ENCODE measurements around the gene CMSS1. TPM values are rescaled to one million over a fixed set of nuclear protein-coding genes. Genes with fewer than 3 reads are reported as not detected.

The CMSS1 gene
- total RNA-seq, 1 donor from 2014 or later = 28.4 TPM

DNA sequence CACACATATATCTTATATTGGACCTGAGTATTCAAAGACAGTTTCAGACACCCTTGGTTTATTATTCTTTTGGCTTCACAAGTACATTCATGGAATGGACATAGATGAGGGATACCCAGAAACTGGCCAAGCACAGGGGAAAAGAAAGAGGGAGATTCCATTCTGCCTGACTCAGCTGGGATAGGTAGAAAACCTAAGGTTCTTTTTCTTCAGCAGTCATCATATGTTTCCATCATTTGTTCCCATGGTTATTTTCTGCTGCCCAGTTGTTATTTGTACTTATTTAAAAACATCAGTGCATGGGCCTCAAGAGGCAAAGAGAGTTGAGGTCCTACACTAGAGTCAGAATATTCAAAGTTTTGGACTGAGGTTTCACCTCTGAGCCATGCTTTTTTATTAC is 204.8 kb downstream of the CMSS1 start:
- no peak overlapping the region for H3K4me3 ChIP-seq (ENCODE audit: low read depth, low read length)
- no peak for DNase-seq (ENCODE audit: low read depth)
- TF ChIP-seq, protein P1, sequence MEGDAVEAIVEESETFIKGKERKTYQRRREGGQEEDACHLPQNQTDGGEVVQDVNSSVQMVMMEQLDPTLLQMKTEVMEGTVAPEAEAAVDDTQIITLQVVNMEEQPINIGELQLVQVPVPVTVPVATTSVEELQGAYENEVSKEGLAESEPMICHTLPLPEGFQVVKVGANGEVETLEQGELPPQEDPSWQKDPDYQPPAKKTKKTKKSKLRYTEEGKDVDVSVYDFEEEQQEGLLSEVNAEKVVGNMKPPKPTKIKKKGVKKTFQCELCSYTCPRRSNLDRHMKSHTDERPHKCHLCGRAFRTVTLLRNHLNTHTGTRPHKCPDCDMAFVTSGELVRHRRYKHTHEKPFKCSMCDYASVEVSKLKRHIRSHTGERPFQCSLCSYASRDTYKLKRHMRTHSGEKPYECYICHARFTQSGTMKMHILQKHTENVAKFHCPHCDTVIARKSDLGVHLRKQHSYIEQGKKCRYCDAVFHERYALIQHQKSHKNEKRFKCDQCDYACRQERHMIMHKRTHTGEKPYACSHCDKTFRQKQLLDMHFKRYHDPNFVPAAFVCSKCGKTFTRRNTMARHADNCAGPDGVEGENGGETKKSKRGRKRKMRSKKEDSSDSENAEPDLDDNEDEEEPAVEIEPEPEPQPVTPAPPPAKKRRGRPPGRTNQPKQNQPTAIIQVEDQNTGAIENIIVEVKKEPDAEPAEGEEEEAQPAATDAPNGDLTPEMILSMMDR (conservative IDR thresholded peaks at IDR 0.05; ENCODE audit: low read depth, low read length) = no peak

DNA sequence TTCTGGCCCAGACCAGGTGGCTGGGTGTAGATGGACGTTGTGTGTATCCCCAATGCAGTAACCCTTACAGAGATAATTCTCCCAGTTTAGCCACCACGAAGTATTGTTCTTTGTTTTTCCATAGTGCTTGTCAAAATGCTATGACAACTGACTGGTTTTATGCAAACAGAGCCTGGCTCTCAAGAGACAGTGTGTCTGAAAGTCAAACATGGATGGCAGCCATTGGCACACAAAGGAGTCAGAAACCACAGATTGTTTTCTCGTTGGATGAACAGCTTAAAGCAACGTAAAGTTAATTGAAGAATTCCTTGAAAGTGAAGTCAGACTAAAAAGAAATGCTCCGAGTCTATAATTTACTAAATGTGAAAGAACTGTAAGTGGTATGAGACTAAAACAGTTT is 205.5 kb downstream of the CMSS1 start:
- no peak for DNase-seq (ENCODE audit: low read depth)

DNA sequence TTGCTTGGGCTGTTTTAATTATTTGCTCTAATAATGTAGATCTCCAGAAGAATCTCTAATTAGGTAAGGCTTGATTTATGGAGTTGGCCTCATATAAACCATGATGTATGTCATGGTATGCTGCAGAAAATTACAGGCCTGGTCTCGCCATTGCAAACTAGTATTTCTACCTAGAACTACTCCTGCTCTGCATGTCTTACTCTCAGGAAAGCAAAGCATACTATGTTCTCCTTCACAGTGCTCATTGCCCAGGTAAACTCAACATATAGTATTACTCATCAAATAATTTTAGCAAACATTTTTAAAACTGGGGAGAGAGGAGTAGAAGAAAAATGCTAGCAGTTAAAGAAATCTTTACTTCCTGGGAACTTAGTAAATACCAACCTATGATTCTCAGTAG is 205.9 kb downstream of the CMSS1 start:
- DNase-seq (ENCODE audit: low read depth) = no peak
- H3K4me3 ChIP-seq (ENCODE audit: low read depth, low read length) = no peak overlapping the region
- TF ChIP-seq, protein P1 (conservative IDR thresholded peaks at IDR 0.05; ENCODE audit: low read depth, low read length) = no peak

More for the DNA sequence above, 205.5 kb downstream of the CMSS1 start:
- TF ChIP-seq, protein P1 (conservative IDR thresholded peaks at IDR 0.05; ENCODE audit: low read depth, low read length) = no peak
- no peak overlapping the region for H3K4me3 ChIP-seq (ENCODE audit: low read depth, low read length)

DNA sequence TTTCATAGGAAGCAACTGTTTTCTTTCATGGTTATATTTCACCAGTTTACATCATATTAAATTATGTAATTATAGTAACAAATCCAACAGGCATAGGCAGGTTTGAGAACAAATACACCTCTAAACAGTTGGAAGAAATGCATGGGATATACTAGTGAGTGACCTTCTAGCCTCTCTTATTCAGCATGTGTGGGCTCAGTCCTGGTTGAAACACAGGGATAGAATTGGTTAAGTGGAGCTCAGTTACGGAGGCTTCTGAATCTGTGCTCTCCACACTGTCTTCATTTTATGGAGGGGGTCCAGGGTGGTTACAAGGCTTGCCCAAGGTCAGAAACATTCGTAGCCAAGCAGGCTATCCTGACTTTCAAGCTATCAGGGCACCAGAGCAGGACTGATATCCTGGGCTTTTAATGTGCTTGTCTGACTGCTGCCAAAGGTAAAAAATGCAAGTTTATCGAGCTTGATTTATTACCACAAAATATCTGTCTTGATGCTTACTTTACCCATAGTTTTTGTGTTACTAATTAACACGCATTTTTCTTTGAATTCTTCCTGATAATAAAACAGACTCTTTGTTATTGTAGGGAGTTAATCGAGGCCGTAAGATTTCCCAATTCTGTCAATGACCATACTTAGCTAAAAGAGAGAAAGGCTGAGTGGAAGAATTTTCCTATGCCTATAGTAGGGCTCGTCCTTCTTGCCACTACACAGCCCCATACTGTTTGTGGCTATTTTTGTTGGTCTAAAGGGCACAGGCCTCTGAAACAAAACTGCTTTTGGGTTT is 207.1 kb downstream of the CMSS1 start:
- H3K4me3 ChIP-seq (ENCODE audit: low read depth, low read length) = no peak overlapping the region
- TF ChIP-seq, protein P1 (conservative IDR thresholded peaks at IDR 0.05; ENCODE audit: low read depth, low read length) = no peak
- DNase-seq (ENCODE audit: low read depth) = no peak

DNA sequence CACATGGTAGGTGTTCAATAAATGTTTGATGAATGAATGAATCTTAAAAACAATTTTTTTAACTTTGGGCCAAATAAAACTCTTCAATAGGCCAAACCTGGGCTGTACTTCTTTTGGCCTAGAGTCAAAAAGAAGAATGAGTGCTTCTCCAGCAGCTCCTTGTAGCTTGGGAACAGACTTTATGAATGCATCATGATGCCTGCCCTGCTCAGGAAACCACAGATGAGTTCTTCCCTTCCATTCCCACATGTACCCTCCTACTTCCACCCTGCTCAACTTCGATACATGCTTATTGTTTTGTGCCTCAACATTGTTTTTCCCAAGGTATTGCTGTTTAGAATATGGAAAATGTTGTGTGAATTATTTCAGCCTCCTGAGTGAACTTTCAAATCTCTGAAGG is 209.7 kb downstream of the CMSS1 start:
- TF ChIP-seq, protein P1 (conservative IDR thresholded peaks at IDR 0.05; ENCODE audit: low read depth, low read length) = no peak
- no peak overlapping the region for H3K4me3 ChIP-seq (ENCODE audit: low read depth, low read length)
- DNase-seq (ENCODE audit: low read depth) = no peak

DNA sequence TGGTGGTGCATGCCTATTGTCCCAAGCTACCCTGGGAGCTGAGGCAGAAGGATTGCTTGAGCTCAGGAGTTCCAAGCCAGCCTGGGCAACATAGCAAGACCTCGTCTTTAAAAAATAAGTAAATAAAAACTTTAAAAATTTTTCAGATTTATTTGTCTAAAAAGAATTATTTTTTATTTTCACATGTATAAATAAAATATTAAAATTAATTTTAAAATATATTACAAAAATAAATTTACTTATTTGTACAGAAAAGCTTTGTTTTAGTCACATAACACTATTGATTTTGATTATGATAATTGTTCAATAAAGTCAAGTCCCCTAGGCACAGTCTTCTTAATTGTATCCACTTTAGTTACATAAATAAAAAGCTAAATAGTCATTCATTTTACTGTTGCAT is 211.4 kb downstream of the CMSS1 start:
- no peak for DNase-seq (ENCODE audit: low read depth)
- TF ChIP-seq, protein P1 (conservative IDR thresholded peaks at IDR 0.05; ENCODE audit: low read depth, low read length) = no peak
- no peak overlapping the region for H3K4me3 ChIP-seq (ENCODE audit: low read depth, low read length)

DNA sequence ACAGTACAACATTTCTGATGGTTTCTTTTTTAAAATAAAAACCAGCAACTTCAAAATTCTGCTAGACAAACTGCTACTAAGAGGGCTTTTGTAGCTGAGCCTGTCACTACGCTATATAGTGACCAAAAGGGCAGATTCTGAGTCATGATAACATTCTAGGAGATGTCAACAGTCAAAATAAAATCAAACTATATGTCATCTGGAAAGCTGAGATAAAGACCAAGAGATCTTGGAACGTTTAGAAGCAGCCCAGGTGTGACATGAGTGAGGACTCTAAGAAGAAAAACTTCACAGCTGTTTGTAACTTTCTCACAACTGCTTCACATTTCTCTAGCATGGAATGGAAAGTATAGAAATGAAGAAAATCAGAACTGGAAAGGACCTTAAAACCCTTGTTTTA is 212.0 kb downstream of the CMSS1 start:
- DNase-seq (ENCODE audit: low read depth) = no peak
- no peak overlapping the region for H3K4me3 ChIP-seq (ENCODE audit: low read depth, low read length)
- TF ChIP-seq, protein P1 (conservative IDR thresholded peaks at IDR 0.05; ENCODE audit: low read depth, low read length) = no peak

Measured in epithelial cell of proximal tubule (primary cell).